ENCODE measurements around the gene BATF.
A peak's percentile ranks its signal among the peaks of the same experiment; 100 is the strongest.
"Not testable (repeated sequence)": the region's sequence is repeated elsewhere in the genome, so short reads cannot be mapped to it uniquely, and the experiment has no call there.

The BATF gene

GRCh38 chr14:75522224-75522982 lies at the start of gene BATF:
BATF (plus strand) TSS chr14:75522469; CDS start chr14:75522683, 214 bp downstream.
- peak in 1 of 2 donors; percentile 16 for DNase-seq

- not testable (repeated sequence) for DNase-seq
These were observed 48.1 kb upstream of the BATF start for GRCh38 chr14:75474127-75474526.

GRCh38 chr14:75476274-75476995 lies 45.8 kb upstream of the BATF start:
- DNase-seq: no peak

GRCh38 chr14:75477881-75478280 lies 44.4 kb upstream of the BATF start:
- no peak for DNase-seq

GRCh38 chr14:75479770-75480600 lies 42.3 kb upstream of the BATF start:
- DNase-seq: no peak

- DNase-seq: no peak
These were observed 39.9 kb upstream of the BATF start for GRCh38 chr14:75482366-75482765.

- no peak for DNase-seq
These were observed 37.4 kb upstream of the BATF start for GRCh38 chr14:75484711-75485429.

- no peak for DNase-seq
These were observed 36.0 kb upstream of the BATF start for GRCh38 chr14:75486318-75486717.

GRCh38 chr14:75487155-75487671 lies 35.1 kb upstream of the BATF start:
- DNase-seq: no peak

- no peak for DNase-seq
These were observed 32.8 kb upstream of the BATF start for GRCh38 chr14:75489480-75489837.

GRCh38 chr14:75491376-75491978 lies 30.8 kb upstream of the BATF start:
- no peak for DNase-seq

GRCh38 chr14:75492832-75493591 lies 29.3 kb upstream of the BATF start:
- no peak for DNase-seq

- DNase-seq: no peak
These were observed 28.6 kb upstream of the BATF start for GRCh38 chr14:75493592-75494087.

GRCh38 chr14:75494896-75495295 lies 27.4 kb upstream of the BATF start:
- no peak for DNase-seq

- DNase-seq: no peak
These were observed 26.9 kb upstream of the BATF start for GRCh38 chr14:75495399-75495798.

GRCh38 chr14:75495882-75496281 lies 26.4 kb upstream of the BATF start:
- no peak for DNase-seq

- DNase-seq: no peak
These were observed 25.5 kb upstream of the BATF start for GRCh38 chr14:75496755-75497154.

GRCh38 chr14:75497191-75497590 lies 25.1 kb upstream of the BATF start:
- no peak for DNase-seq

- no peak for DNase-seq
These were observed 24.6 kb upstream of the BATF start for GRCh38 chr14:75497701-75498100.

- DNase-seq: no peak
These were observed 23.0 kb upstream of the BATF start for GRCh38 chr14:75499084-75499875.
